Brain microvascular endothelial cell (primary cell): Measurements from ENCODE around the gene AXIN2.

ENCODE experiments used
- DNase-seq: peaks from one replicate; pipeline ENCODE4 v3.0.0-alpha.2; 2020
- H3K27ac ChIP-seq: fragments of 250-450 bp; sonication (Bioruptor Pico); 2 replicates; pipeline ENCODE4 v1.5.1; 2020; ENCODE audit warnings: mild to moderate bottlenecking, moderate library complexity
- H3K27me3 ChIP-seq: fragments of 250-450 bp; sonication (Bioruptor Pico); replicated peaks from 2 replicates; pipeline ENCODE4 v1.5.1; 2020; ENCODE audit warnings: mild to moderate bottlenecking
- H3K36me3 ChIP-seq: fragments of 250-450 bp; sonication (Bioruptor Pico); replicated peaks from 2 replicates; pipeline ENCODE4 v1.5.1; 2020; ENCODE audit warnings: mild to moderate bottlenecking
- H3K4me3 ChIP-seq: 2 replicates; pipeline ENCODE4 v1.5.1; 2011; ENCODE audit warnings: low read depth, mild to moderate bottlenecking, control low read depth, low read length, moderate library complexity
- CTCF ChIP-seq: IDR thresholded peaks from 2 replicates; pipeline ENCODE4 v1.5.1; 2011; ENCODE audit warnings: low read depth, mild to moderate bottlenecking, moderate library complexity, low read length, control low read depth, inconsistent platforms; ENCODE audit errors: missing control alignments
- in situ Hi-C: cut with HindIII; loops from 2 replicates; pipeline ENCODE4 v1.10.0; 2017; ENCODE audit warnings: low sequenced_read_pairs, low pct_ligation_motif_present

AXIN2 gene

GRCh38 chr17:65600518-65600917 is 39.1 kb upstream of the AXIN2 start:
- H3K27me3 ChIP-seq = no peaks in the 10 kb centered on the region
- DNase-seq = no peak
- in situ Hi-C loops = no loop called here
- TF ChIP-seq CTCF = no peak
- no peak overlapping the region for H3K27ac ChIP-seq
- no peaks in the 10 kb centered on the region for H3K36me3 ChIP-seq
- H3K4me3 ChIP-seq = no peak overlapping the region

GRCh38 chr17:65599650-65600049 is 38.2 kb upstream of the AXIN2 start:
- Histone ChIP-seq H3K36me3 (no peaks in the 10 kb centered on the region), H3K27ac (no peak overlapping the region), H3K27me3 (no peaks in the 10 kb centered on the region), H3K4me3 (no peak overlapping the region)
- TF ChIP-seq CTCF = no peak
- in situ Hi-C loops = no loop called here
- no peak for DNase-seq

GRCh38 chr17:65598746-65599145 is 37.3 kb upstream of the AXIN2 start:
- no peak for TF ChIP-seq CTCF

GRCh38 chr17:65595071-65595656 is 33.7 kb upstream of the AXIN2 start:
- H3K27ac ChIP-seq = no peak overlapping the region

More at GRCh38 chr17:65598746-65599145, 37.3 kb upstream of the AXIN2 start:
- no peak overlapping the region for H3K4me3 ChIP-seq
- in situ Hi-C loops = no loop called here
- H3K36me3 ChIP-seq = no peaks in the 10 kb centered on the region
- H3K27me3 ChIP-seq = no peaks in the 10 kb centered on the region
- H3K27ac ChIP-seq = no peak overlapping the region
- no peak for DNase-seq

GRCh38 chr17:65593855-65594845 is 32.7 kb upstream of the AXIN2 start:
- Histone ChIP-seq H3K36me3 (no peaks in the 10 kb centered on the region), H3K27ac (no peak overlapping the region), H3K27me3 (no peaks in the 10 kb centered on the region), H3K4me3 (peak overlapping the region; percentile 40)
- no peak for TF ChIP-seq CTCF
- in situ Hi-C loops = no loop called here
- peak; percentile 4 for DNase-seq

More at GRCh38 chr17:65595071-65595656, 33.7 kb upstream of the AXIN2 start:
- Histone ChIP-seq H3K4me3 (no peak overlapping the region), H3K27me3 (no peaks in the 10 kb centered on the region), H3K36me3 (no peaks in the 10 kb centered on the region)
- DNase-seq = no peak
- in situ Hi-C loops = no loop called here
- TF ChIP-seq CTCF = no peak
